ENCODE results near the gene SOX13.
"Not testable (repeated sequence)": the region's sequence is repeated elsewhere in the genome, so short reads cannot be mapped to it uniquely, and the experiment has no call there.

SOX13 gene

DNA sequence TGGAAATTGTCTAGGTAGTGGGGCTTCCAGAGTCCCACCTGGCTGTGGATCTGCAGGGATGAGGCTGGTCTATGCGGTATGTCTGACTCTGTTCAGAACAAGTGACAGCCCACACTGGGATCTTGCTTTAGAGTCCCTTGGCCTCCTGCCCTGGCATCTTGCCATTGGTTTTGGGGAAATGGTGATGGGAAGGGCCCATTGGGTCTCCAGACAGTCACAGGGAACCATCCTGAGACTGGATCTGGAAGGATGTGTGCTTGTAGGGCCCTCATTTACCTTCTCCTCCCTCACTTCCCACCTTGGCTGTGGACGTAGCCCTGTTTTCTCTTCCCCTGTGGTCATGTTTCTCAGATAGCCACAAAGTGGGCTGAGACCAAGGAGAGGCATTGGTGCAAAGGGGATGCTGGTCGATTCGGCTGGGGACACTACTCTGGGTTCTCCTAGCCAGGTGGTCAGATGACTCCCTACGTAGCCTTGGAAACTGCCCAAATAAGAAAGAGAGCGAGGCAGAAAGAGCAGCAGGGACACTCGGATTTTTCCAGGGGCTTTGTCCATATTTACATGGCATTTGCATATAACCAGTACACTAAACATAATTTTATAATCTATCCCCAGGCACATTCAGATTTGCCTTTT is 15.1 kb downstream of the SOX13 start:
- DNase-seq (ENCODE audit: low read depth) = no peak

DNA sequence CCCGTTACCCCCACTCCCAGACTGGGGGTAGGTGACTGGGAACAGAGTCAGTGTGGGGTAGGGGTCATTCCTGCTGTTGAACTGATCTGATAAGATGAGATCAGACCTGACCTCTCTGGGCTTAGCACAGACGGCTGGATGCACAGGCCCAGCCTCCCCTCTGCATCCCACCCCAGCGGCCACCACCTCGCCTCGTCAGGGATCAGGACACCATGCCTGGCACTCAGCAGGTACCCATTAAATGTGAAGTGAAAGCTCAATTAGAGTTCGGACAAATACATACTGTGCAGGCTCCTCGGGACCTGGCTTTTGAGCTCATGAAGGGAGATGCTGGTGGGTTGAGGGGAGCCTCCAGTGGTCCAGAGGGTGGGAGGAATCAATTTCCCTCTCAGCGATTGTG is 15.7 kb downstream of the SOX13 start:
- no peak for DNase-seq (ENCODE audit: low read depth)

DNA sequence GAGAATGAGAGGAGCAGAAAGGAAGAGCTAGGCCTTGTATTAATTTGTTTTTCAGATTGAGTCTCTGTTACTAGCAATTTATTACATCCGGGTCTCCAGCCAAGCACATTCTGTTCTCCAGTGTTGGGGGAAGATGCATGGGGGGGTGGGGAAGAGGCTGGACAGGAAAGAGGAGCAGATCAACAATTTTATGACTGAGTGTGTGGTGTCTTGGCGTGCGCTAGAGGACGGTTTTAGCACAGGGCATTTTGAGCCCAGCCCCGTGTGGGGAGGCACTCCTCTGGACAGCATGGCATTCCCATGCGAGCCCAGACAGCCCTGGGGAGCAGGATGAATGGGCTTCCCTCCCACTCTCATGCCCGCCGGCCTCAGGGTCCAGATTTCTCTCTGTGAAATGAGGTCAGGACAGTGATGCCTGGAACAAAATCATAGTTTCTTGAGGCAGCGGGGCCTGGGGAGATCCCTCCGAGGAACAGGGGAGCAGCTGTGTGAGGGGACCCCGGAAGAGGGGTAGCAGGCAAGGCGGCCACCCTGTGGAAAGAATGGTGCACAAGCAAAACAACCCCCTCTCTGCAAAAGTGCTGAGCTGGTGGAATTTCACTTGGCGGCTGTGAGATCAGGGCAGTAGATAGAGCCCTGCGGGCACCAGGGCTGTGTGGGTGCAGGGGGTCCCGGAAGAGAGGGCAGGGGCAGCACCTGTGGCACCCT is 16.3 kb downstream of the SOX13 start:
- DNase-seq (ENCODE audit: low read depth) = no peak

DNA sequence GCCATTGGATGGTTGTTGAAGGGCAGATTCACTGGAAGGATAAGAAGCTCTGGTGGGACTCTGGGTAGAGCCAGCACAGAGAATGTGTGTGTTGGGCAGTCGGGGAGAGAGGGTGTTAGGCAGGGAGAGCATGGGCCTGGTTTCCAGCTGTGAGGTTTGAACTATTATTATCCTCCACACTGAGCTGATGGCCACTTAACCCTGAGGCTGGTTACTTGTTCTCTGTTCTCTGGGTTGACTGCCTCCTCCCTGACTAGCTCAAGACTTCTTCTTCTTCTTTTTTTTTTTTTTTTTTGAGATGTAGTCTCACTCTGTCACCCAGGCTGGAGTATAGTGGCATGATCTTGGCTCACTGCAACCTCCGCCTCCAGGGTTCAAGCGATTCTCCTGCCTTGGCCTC is 17.2 kb downstream of the SOX13 start:
- not testable (repeated sequence) for DNase-seq (ENCODE audit: low read depth)

DNA sequence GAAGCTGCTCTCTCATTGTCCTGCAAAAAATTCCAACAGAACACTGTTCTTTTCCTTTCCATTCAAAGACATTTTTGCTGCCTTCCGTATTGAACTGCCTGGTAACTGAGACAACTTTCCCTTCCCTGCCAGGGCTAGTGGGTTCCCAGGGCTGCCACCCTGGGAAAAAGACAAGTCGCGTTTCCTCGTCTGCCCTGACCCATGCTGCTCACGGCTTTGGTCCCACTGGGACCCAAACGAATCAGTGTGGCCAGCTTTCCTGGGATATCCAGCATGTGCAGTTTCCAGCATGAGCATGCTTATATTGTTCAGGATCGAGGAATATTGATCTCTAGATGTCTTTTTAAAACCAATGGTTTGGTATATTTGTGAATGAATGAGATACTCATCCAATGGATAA is 18.2 kb downstream of the SOX13 start:
- DNase-seq (ENCODE audit: low read depth) = no peak

DNA sequence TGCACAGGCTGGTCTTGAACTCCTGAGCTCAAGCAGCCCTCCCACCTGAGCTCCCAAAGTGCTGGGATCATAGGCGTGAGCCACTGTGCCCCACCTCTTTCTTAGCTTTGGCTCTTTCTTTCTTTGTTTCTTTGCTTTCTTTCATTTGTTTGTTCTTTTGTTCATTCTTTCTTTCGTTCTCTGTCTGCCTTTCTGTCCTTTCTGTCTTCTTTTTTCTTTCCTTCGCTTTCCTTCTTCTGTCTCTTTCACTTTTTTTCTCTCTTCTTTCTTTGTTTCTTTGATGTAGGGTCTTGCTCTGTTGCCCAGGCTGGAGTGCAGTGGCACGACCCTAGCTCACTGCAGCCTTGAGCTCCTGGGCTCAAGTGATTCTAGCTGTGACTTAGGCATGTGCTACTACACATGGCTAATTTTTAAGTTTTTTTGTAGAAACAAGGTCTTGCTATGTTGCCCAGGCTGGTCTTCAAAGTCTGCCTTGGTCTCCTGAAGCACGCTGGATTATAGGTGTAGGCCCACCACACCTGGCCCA is 18.9 kb downstream of the SOX13 start:
- no peak for DNase-seq (ENCODE audit: low read depth)

DNA sequence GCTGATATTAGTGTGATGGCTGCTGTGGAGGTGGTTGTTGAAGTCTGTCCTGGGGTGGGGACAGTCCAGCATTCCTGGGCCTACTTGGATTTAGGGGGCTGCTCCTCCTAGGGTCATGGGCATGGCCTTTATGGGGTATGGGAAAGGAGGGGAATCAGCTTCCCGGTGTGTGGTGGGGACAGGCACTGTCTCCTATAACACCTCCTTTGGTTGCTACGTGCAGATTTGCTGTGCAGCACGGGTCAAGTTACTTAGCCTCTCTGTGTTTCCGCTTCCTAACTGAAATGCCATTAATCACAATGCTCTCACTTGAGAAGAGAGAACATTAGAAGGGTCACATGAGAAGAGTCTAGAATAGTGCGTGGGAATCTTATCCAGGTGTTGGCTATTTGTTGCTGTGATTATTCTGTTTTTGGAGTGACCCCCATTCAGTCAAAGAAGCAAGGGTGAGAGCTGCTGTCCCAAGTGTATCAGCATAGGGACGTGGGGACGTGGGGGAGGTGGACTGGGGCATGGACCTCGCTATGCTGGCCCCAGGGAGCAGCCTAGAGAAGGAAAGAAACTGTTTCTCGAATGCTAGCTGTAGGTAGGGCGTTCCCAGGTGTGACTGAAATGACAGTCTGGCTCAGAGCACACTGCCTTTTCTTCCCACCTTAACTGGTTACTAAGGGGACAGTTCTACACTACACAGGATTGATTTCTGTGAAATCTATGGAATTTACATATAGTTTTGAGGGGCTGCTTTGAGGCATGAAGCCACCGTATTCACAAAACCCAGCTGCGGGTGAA is 19.9 kb downstream of the SOX13 start:
- no peak for DNase-seq (ENCODE audit: low read depth)

DNA sequence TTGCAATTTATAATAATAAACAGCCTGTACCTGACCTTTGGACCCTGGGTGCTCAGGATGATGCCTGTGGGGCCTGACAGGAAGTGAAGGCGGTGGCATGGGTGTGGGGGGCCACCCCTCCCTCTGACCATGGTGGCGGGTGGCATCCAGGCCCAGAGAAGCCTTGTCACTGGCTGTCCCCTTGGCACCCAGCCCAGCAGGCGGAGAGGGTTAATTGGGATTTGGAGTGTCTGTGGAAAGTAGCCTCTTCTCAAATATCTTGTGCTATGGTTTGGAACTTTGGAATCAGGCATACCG is 20.5 kb downstream of the SOX13 start:
- no peak for DNase-seq (ENCODE audit: low read depth)

DNA sequence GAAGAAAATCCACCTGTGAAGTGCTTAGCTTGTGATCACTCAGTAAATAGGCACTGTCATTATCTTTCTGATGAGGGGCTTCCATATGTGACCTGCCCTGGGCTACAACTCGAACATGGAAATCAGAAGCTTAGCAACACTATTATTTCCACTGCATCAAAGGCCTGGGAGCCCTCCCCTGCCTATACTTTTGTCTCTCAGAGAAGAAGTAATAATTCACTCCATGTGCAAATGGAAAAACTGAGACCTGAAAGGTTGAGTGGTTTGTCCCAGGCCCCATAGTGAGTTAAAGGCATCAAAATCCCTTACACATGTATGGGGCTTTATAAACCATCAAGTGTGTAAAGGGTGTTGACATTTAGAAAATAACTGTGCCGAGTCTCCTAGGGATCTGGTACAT is 20.9 kb downstream of the SOX13 start:
- DNase-seq (ENCODE audit: low read depth) = no peak

DNA sequence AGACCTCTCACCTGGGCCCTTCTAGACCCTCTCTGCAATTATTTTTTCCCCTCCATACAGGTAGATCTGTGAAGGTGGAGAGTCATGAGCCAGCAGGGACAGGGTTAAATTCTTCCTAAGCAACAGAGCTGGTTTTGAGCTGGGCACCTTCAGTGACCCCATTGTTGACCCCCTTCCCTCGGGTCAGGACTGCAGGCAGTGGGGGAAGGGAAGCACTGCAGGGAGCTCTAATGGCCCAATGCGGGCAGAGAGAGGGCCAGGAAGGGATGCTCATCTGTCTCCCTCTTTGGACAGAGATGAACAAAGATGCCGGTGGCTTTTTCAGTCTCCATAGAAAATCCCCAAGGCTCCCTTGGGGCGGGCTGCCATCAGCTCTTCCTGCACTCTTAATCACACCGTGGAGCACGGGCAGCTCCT is 21.4 kb downstream of the SOX13 start:
- DNase-seq (ENCODE audit: low read depth) = no peak

DNA sequence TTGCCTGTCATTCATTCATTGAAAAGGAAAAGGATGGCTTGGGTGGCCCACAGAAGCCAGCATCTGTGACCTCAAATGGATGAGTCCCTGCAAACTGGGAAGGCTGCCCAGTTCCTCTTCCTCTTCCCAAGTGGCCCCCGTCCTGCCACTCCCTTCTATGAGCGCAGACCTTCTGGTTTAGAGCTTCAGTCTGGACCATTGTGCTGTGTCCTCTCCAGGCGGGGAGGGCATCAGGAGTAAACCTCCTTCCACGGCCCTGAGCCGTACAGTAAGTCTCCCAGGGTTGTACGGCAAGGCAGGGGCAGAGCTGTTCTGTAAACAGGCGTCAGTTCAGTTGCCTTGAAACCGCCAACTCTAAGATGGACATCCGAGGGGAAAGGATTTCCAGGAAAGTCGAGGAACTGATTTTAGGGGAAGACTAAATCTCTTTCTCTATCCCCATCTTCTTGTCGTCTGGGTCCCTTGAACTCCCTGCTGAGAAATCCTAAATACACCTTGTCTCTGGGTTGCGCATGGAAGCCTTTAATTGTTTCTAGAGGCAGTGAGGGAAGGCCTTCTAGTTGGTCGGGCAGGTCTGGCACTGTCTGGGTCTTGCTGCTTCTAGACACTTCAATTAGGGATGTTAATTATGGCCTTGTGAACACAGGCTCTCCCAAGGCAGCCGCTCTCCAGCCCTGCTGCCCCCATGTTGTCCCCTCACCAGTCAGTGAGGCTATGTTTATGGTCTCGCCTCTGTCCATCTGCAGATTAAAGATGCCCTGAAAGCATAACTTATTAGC is 22.1 kb downstream of the SOX13 start:
- no peak for DNase-seq (ENCODE audit: low read depth)

DNA sequence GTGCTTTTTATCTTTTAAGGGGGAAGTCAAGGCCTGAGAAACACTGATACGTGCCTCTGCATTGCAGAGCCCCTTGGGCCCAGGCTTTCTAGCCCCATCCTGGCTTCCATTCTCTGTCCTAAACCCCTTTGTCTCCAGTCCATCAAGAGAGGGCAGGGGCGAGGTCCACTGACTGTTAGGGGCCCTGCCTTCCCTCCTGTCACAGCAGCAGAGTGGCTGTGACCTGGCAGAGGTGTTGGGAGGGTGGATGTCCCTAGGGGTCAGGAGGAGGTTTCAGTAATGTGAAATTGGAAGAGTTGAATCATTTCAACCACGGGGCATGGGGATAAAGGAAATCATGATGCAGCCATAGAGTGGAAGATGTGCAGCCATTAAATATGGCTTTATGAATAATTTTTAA is 24.0 kb downstream of the SOX13 start:
- no peak for DNase-seq (ENCODE audit: low read depth)

DNA sequence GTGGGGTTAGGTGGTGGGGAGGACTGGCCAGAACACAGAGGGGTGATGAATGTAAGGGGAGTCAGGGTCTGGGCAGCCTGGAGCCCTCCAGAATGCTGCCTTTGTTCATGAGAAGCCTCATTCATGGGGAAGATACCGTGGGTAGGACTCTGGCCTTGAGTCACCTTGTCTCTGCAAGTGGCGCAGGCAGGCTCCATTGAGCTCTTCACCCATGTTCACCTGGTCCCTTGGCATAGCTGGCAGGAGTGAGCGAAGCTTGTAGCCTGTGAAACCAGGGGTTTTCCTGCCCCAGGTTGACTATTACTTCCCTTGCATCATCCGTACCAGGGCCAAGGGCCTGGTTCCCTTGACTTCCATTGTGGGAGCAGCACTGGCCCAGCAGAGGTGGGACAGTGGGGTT is 25.8 kb downstream of the SOX13 start:
- DNase-seq (ENCODE audit: low read depth) = no peak

DNA sequence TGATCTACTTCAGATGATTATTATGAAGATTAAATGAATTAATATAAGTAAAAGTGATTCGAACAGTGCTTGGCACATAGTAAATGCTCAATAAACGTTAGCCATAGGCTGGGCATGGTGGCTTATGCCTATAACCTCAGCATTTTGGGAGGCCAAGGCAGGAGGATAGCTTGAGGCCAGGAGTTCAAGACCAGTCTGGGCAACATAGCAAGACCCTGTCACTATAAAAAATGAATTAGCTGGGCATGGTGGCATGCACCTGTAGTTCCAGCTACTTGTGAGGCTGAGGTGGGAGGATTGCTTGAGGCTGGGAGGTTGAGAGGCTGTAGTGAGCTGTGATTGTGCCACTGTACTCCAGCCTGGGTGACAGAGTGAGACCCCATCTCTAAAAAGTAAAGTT is 26.8 kb downstream of the SOX13 start:
- DNase-seq (ENCODE audit: low read depth) = not testable (repeated sequence)

DNA sequence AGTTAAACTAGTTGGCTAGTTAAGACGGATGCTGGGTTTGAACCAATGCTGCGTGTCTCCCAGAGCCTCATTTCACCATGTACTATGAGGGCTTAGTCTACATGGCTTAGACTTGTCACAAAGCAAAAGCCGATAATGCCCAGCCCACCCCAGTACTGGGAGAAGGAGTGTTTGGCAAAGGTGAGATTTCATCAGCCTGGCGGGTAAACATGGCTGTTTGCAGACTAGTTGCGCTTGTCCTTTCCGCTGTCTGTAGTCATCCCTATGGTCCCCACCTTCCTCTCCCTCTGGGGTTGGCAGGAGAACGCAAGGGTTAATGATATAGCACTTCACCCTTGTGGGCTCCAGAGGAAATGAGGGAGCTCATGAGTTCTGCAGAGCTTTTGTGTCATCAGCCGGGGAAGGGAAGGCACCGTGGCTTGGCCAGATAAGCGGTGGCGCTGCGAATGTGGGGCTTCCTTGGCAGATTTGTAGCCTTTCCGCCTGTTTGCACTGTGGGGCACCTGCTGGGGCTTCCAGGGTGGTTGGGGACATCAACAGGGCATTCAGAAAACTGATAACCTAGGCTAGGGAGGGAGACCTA is 29.2 kb downstream of the SOX13 start:
- DNase-seq (ENCODE audit: low read depth) = no peak

DNA sequence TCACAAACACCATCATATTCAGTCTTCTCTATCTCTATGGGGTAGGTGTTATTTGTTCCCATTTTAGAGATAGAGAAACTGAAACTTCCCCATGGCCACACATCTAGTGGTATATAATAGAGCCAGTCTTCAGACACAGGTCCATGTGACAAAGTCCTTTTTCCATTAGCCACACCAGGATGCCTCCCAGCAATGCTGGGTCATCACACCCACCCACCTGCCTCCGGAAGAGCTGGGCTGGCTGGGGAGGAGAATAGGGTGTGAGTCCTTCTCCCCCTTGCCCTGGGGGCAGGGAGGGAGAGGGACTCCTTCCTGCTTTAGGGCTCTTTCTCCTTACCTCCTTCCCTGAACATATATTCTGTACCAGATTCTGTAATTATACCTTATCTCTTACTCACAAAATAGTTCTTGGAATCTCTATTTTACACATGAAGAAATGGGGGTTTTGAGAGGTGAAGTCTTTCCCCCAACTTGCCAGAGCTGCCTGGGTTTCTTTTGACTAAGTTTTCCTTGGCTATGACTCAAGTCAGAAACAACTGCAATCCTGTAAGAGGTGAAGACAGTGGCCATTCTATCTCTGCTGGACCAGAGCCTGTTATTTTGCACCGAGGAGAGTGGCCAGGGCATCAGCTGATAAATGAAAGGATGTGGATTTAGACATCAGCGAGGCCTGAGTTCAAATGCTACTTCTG is 30.0 kb downstream of the SOX13 start:
- DNase-seq (ENCODE audit: low read depth) = no peak

DNA sequence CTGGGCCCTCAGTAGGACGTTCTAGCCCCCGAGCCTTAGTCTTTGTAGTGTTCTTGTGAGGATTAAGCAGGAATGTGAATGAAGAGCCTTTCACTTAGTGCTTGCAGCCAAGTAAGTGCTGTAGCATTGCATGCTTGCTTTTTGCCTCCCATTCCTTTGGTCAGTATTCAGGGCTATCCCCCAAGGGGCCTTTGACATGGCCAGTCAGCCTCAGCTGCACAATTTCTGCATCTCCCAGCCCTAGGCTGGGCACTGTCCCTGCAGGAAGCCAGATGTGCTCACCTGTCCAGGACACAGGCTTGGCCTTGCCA is 30.5 kb downstream of the SOX13 start:
- no peak for DNase-seq (ENCODE audit: low read depth)

DNA sequence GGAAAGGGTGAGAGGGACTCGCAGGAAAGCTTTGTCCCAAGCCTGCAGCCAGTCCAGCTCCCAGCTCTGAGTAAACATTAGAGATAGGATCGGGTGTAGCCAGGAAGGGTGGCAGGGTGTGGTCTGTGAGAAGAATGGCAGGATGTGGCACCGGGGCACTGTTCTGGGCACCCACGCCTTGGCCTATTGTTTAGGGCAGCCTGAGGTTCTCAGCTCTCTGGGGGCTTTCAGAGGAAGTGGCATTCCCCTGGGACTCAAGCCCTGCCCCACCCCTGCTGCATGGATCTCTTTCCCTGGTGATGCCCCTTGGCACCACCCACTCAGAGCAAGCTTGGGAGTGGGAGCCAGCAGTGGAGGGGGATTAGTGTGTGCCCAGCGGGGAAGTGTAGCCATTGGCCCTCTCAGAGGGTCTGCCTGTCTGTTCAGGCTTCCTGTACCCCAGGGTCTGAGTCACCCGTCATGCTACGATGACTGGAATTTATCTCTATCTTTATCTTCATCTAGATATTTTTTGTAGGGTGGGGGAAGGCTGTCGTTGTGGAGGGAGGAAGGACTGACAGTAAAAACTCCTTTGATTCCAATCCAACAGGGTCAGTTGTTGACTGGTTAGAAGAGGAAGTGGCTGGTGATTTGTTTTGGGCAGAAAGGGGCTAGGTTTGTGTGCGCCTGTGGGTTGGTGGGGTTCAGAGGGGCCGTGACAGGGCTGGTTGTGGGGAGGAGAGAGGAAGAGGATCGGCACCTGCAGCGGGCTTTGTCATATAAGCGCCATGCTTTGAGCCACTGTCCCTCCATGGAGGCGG is 31.6 kb downstream of the SOX13 start:
- DNase-seq (ENCODE audit: low read depth) = no peak

DNA sequence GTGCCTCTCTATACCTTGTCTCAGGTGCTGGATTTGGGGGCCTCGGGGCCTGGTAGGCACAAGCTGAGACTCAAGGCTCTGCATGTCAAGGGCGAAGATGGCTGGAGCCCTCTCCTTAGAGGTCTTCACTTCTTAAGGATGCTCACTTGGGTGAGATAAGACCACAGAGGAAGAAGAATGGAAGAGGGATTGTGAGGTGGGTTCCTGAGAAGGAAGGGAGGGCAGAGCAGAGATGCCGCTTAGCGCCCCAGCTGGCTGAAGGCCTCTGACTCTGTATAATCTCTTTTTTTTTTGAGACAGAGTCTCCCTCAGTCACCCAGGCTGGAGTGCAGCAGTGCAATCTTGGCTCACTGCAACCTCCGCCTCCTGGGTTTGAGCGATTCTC is 32.2 kb downstream of the SOX13 start:
- DNase-seq (ENCODE audit: low read depth) = no peak

DNA sequence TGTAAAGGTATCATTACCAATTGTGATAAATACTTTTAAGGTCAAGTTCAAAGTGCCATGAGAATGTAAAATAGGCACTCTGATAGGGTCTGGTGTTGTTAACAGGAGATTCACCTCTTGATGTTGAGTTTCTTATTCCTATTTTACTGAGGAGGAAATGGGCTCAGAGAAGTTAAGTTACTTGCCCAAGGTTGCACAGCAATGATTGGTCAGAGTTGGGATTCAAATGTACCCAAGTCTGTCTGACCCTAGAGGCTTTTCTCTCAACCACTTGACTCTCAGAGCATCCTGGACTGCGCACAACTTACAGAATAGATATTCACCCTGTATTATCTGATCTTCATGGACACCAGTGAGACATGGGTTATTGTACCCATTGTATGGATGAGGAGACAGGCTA is 33.9 kb downstream of the SOX13 start:
- no peak for DNase-seq (ENCODE audit: low read depth)

DNA sequence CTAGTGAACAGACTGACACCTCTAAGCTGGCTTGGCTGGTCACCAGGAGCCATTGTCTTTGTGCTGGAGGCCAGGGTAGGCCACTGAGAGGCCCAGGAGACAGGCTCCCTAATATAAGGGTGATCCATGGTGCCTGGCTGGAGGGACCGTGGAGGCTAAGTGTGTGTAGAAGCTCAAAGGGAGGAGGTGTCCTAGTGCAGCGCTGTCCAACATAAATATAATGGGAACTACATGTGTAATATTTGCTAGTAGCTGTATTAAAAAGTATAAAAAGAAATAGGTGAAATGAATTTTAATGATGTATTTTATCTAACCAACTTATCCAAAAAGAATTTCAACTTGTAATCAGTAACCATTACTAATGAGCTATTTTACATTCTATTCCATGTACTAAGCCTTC is 35.0 kb downstream of the SOX13 start:
- DNase-seq (ENCODE audit: low read depth) = no peak

All from non-pigmented ciliary epithelial cell (primary cell).